K562 (cell line): ENCODE data around the gene ARL17B.
"Not testable (repeated sequence)": the region's sequence is repeated elsewhere in the genome, so short reads cannot be mapped to it uniquely, and the experiment has no call there.

Source experiments
- BCL6 ChIP-seq: fragments of 250-450 bp; sonication (Bioruptor Pico); IDR thresholded peaks from 2 replicates; pipeline ENCODE4 v1.4.0; 2020
- CHD2 ChIP-seq: IDR thresholded peaks from 2 replicates; pipeline ENCODE4 v1.6.1; 2011; ENCODE audit warnings: low read depth, low read length
- MAFF ChIP-seq: IDR thresholded peaks from 2 replicates; pipeline ENCODE4 v1.6.1; 2012; ENCODE audit warnings: low read length, improper control_type of control experiment
- MYNN ChIP-seq, 2 experiments: sonication (generic); formaldehyde crosslinking in 1 of 2; IDR thresholded peaks; 2 replicates each; pipeline versions ENCODE4 v1.5.0 to v1.6.1; 2016 to 2020; ENCODE audit warnings: antibody characterized with exemption in 1 of 2, missing genetic modification reagents in 1 of 2
- NCOA2 ChIP-seq, 2 experiments: fragments of 450-650 bp; IDR thresholded peaks; 2 replicates each; pipeline ENCODE4 v1.6.1; 2018; ENCODE audit warnings: mild to moderate bottlenecking in 2 of 2, moderate library complexity in 1 of 2; ENCODE audit not compliant: partially characterized antibody in 2 of 2
- NFATC3 ChIP-seq: fragments of 450-650 bp; IDR thresholded peaks from 2 replicates; pipeline ENCODE4 v1.6.1; 2017; ENCODE audit warnings: mild to moderate bottlenecking
- TF ChIP-seq, protein P1 (sequence below): sonication (generic); formaldehyde crosslinking; IDR thresholded peaks from 2 replicates; pipeline ENCODE4 v1.8.0; 2022; ENCODE audit warnings: mild to moderate bottlenecking, missing genetic modification reagents
- TF ChIP-seq, protein P2 (sequence below), 3 experiments: IDR thresholded peaks in 2 of 3; conservative IDR thresholded peaks in 1 of 3; 2 replicates each; pipeline ENCODE4 v1.5.1; 2011 to 2012; ENCODE audit warnings: low read length in 3 of 3, mild to moderate bottlenecking in 3 of 3, control low read depth in 2 of 3, improper control_type of control experiment in 1 of 3, inconsistent platforms in 1 of 3, low read depth in 1 of 3, mixed read lengths in 1 of 3, moderate library complexity in 1 of 3; ENCODE audit not compliant: insufficient read depth in 2 of 3
- TF ChIP-seq, protein P3 (sequence below): sonication (generic); formaldehyde crosslinking; IDR thresholded peaks from 2 replicates; pipeline ENCODE4 v1.9.0; 2022; ENCODE audit warnings: mild to moderate bottlenecking, missing genetic modification reagents

DNA sequence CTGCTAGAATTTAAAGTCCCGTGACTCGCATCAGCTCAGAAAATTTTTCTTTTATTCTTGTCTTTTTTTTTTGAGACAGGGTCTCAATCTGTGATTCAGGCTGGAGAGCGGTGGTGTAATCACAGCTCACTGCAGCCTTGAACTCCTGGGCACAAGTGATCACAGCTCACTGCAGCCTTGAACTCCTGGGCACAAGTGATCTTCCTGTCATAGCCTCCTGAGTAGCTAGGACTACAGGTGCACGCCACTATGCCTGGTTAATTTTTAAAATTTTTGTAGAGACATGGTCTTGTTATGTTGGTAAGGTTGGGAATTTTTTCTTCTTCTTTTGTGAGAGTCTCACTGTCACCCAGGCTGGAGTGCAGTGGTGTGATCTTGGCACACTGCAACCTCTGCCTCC, 80.2 kb downstream of the ARL17B start:
- TF ChIP-seq, protein P1, sequence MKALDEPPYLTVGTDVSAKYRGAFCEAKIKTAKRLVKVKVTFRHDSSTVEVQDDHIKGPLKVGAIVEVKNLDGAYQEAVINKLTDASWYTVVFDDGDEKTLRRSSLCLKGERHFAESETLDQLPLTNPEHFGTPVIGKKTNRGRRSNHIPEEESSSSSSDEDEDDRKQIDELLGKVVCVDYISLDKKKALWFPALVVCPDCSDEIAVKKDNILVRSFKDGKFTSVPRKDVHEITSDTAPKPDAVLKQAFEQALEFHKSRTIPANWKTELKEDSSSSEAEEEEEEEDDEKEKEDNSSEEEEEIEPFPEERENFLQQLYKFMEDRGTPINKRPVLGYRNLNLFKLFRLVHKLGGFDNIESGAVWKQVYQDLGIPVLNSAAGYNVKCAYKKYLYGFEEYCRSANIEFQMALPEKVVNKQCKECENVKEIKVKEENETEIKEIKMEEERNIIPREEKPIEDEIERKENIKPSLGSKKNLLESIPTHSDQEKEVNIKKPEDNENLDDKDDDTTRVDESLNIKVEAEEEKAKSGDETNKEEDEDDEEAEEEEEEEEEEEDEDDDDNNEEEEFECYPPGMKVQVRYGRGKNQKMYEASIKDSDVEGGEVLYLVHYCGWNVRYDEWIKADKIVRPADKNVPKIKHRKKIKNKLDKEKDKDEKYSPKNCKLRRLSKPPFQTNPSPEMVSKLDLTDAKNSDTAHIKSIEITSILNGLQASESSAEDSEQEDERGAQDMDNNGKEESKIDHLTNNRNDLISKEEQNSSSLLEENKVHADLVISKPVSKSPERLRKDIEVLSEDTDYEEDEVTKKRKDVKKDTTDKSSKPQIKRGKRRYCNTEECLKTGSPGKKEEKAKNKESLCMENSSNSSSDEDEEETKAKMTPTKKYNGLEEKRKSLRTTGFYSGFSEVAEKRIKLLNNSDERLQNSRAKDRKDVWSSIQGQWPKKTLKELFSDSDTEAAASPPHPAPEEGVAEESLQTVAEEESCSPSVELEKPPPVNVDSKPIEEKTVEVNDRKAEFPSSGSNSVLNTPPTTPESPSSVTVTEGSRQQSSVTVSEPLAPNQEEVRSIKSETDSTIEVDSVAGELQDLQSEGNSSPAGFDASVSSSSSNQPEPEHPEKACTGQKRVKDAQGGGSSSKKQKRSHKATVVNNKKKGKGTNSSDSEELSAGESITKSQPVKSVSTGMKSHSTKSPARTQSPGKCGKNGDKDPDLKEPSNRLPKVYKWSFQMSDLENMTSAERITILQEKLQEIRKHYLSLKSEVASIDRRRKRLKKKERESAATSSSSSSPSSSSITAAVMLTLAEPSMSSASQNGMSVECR (CRISPR knock-in tag) = not testable (repeated sequence)
- TF ChIP-seq CHD2; MAFF; BCL6; NFATC3; NCOA2 (IDR thresholded peaks at IDR 0.05; ENCODE audit: partially characterized antibody in 2 of 2); MYNN (IDR thresholded peaks at IDR 0.05); MYNN (CRISPR knock-in tag; IDR thresholded peaks at IDR 0.05): not testable (repeated sequence)
- TF ChIP-seq, protein P2, sequence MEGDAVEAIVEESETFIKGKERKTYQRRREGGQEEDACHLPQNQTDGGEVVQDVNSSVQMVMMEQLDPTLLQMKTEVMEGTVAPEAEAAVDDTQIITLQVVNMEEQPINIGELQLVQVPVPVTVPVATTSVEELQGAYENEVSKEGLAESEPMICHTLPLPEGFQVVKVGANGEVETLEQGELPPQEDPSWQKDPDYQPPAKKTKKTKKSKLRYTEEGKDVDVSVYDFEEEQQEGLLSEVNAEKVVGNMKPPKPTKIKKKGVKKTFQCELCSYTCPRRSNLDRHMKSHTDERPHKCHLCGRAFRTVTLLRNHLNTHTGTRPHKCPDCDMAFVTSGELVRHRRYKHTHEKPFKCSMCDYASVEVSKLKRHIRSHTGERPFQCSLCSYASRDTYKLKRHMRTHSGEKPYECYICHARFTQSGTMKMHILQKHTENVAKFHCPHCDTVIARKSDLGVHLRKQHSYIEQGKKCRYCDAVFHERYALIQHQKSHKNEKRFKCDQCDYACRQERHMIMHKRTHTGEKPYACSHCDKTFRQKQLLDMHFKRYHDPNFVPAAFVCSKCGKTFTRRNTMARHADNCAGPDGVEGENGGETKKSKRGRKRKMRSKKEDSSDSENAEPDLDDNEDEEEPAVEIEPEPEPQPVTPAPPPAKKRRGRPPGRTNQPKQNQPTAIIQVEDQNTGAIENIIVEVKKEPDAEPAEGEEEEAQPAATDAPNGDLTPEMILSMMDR (IDR thresholded peaks at IDR 0.05 in 2 of 3, conservative IDR thresholded peaks at IDR 0.05 in 1 of 3; ENCODE audit: insufficient read depth in 2 of 3, low read depth in 1 of 3, low read length in 3 of 3) = not testable (repeated sequence)
- TF ChIP-seq, protein P3, sequence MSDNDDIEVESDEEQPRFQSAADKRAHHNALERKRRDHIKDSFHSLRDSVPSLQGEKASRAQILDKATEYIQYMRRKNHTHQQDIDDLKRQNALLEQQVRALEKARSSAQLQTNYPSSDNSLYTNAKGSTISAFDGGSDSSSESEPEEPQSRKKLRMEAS (CRISPR knock-in tag) = not testable (repeated sequence)
